GM06990 (cell line): ENCODE measurements around the gene PLA2G4D.

Experiments used
- DNase-seq: peaks from one replicate; pipeline ENCODE4 v3.0.0-alpha.2; 2011; ENCODE audit not compliant: insufficient read length; ENCODE audit errors: extremely low read depth
- H3K27me3 ChIP-seq: replicated peaks from 2 replicates; pipeline ENCODE4 v1.6.0; 2011; ENCODE audit warnings: low read length; ENCODE audit not compliant: control insufficient read depth, insufficient read depth
- H3K36me3 ChIP-seq: 2 replicates; pipeline ENCODE4 v1.5.1; 2011; ENCODE audit warnings: low read length; ENCODE audit not compliant: control insufficient read depth, insufficient read depth
- H3K4me3 ChIP-seq: replicated peaks from 2 replicates; pipeline ENCODE4 v1.5.1; 2011; ENCODE audit warnings: low read depth, mild to moderate bottlenecking, control low read depth, low read length
- TF ChIP-seq, protein P1 (sequence below): IDR thresholded peaks from 2 replicates; pipeline ENCODE4 v1.5.1; 2011; ENCODE audit warnings: low read length, control low read depth, mild to moderate bottlenecking, inconsistent platforms; ENCODE audit not compliant: insufficient read depth, poor library complexity, severe bottlenecking

The PLA2G4D gene

GRCh38 chr15:42131826-42132806 lies 37.8 kb upstream of the PLA2G4D start:
- no peaks in the 10 kb centered on the region for H3K36me3 ChIP-seq
- H3K27me3 ChIP-seq = no peaks in the 10 kb centered on the region; the same call in 1 of the 2 replicates
- TF ChIP-seq, protein P1, sequence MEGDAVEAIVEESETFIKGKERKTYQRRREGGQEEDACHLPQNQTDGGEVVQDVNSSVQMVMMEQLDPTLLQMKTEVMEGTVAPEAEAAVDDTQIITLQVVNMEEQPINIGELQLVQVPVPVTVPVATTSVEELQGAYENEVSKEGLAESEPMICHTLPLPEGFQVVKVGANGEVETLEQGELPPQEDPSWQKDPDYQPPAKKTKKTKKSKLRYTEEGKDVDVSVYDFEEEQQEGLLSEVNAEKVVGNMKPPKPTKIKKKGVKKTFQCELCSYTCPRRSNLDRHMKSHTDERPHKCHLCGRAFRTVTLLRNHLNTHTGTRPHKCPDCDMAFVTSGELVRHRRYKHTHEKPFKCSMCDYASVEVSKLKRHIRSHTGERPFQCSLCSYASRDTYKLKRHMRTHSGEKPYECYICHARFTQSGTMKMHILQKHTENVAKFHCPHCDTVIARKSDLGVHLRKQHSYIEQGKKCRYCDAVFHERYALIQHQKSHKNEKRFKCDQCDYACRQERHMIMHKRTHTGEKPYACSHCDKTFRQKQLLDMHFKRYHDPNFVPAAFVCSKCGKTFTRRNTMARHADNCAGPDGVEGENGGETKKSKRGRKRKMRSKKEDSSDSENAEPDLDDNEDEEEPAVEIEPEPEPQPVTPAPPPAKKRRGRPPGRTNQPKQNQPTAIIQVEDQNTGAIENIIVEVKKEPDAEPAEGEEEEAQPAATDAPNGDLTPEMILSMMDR = no peak
- H3K4me3 ChIP-seq = no peak overlapping the region
- DNase-seq = no peak

DNA sequence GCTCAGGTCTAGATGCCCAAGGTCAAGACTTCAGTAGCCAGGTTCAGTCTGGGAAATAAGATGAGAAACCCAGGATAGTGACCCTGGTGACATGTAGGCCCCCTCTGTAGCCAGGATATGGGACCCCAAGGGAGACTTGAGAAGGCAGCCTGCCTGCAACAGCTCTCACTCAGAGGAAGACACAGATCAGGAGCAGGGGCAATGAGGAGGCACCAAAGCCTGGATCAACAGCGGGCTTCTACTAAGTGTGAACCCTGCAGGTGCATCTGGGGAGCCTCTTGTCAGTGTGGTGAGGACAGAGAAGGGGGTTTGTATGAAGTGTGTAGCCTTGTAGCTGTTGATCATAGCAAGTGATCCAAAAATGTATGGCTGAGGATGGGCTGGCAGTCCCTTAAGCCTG lies 36.6 kb upstream of the PLA2G4D start:
- Histone ChIP-seq H3K27me3 (no peaks in the 10 kb centered on the region), H3K4me3 (no peak overlapping the region), H3K36me3 (no peaks in the 10 kb centered on the region)
- TF ChIP-seq, protein P1 = no peak
- DNase-seq = no peak

- TF ChIP-seq, protein P1 = no peak
- no peak for DNase-seq
Observed at GRCh38 chr15:42130246-42130986, 36.1 kb upstream of the PLA2G4D start.

DNA sequence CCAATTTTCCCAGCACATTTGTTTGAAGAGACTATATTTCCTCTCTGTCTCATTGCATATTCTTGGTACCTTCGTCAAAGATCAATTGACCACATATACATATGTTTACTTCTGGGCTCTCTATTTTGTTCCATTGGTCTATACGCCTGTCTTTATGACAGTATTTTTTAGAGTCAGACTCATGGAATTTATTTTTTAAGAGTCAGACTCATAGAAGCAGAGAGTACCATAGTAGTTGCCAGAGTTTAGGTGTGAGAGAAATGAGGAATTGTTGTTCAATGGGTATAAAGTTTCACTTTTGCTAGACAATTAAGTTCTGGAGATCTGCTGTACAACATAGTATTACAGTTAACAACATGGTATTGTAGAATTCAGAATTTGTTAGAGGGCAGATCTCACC lies 35.0 kb upstream of the PLA2G4D start:
- H3K36me3 ChIP-seq = no peaks in the 10 kb centered on the region
- H3K4me3 ChIP-seq = no peak overlapping the region
- no peak for DNase-seq
- H3K27me3 ChIP-seq = no peaks in the 10 kb centered on the region
- TF ChIP-seq, protein P1 = no peak

More at GRCh38 chr15:42130246-42130986, 36.1 kb upstream of the PLA2G4D start:
- no peaks in the 10 kb centered on the region for H3K27me3 ChIP-seq
- no peak overlapping the region for H3K4me3 ChIP-seq
- no peaks in the 10 kb centered on the region for H3K36me3 ChIP-seq

DNA sequence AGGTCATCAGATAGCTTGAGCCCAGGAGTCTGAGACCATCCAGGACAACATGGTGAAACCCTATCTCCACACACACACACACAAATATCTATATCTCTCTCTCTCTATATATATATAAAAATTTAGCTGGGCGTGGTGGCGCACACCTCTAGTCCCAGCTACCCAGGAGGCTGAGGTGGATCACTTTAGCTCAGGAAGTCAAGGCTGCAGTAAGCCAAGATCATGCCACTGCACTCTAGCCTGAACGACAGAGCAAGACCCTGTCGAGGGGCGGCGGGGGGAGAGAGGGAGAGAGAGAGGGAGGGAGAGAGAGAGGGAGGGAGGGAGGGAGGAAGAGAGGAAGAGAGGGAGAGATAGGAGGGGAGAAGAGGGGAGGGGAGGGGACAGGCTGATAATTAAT lies 34.1 kb upstream of the PLA2G4D start:
- H3K27me3 ChIP-seq = no peaks in the 10 kb centered on the region
- no peak for DNase-seq
- no peaks in the 10 kb centered on the region for H3K36me3 ChIP-seq
- TF ChIP-seq, protein P1 = no peak
- H3K4me3 ChIP-seq = no peak overlapping the region
